HepG2 (cell line): ENCODE measurements around the gene CARD19. TPM values are rescaled to one million over a fixed set of nuclear protein-coding genes. Genes with fewer than 3 reads are reported as not detected.

Source experiments
- ATM ChIP-seq: fragments of 450-650 bp; IDR thresholded peaks from 2 replicates; pipeline ENCODE4 v1.7.1; 2017; ENCODE audit warnings: mild to moderate bottlenecking, borderline replicate concordance
- CEBPB ChIP-seq: IDR thresholded peaks from 2 replicates; pipeline ENCODE4 v1.6.1; 2011; ENCODE audit warnings: low read depth, low read length, improper control_type of control experiment, borderline replicate concordance
- DR1 ChIP-seq: sonication (generic); formaldehyde crosslinking; IDR thresholded peaks from 2 replicates; pipeline ENCODE4 v1.8.0; 2021; ENCODE audit warnings: mild to moderate bottlenecking, missing genetic modification reagents, inconsistent platforms
- GPN1 ChIP-seq: sonication (generic); formaldehyde crosslinking; IDR thresholded peaks from 2 replicates; pipeline ENCODE4 v1.5.1; 2020; ENCODE audit warnings: missing genetic modification reagents, borderline replicate concordance
- KLF16 ChIP-seq, 2 experiments: sonication (generic) in 1 of 2; formaldehyde crosslinking in 1 of 2; IDR thresholded peaks; 2 replicates each; pipeline versions ENCODE4 v1.6.1 to v1.8.0; 2016 to 2023; ENCODE audit warnings: missing genetic modification reagents in 2 of 2, missing compliant biosample characterization in 1 of 2
- MIXL1 ChIP-seq: IDR thresholded peaks from 2 replicates; pipeline ENCODE4 v1.6.1; 2016
- MLLT10 ChIP-seq: sonication (generic); formaldehyde crosslinking; IDR thresholded peaks from 2 replicates; pipeline ENCODE4 v1.4.0; 2020; ENCODE audit warnings: missing genetic modification reagents
- PAX8 ChIP-seq: sonication (generic); formaldehyde crosslinking; IDR thresholded peaks from 2 replicates; pipeline ENCODE4 v1.8.0; 2022; ENCODE audit warnings: mild to moderate bottlenecking, missing genetic modification reagents, borderline replicate concordance
- PHF8 ChIP-seq: sonication (generic); formaldehyde crosslinking; IDR thresholded peaks from 2 replicates; pipeline ENCODE4 v1.5.0; 2020; ENCODE audit warnings: missing genetic modification reagents
- RERE ChIP-seq: IDR thresholded peaks from 2 replicates; pipeline ENCODE4 v1.6.1; 2016; ENCODE audit warnings: low read depth, missing genetic modification reagents, missing compliant biosample characterization
- SOX13 ChIP-seq, 3 experiments: fragments of 450-650 bp in 1 of 3; sonication (generic) in 1 of 3; formaldehyde crosslinking in 1 of 3; IDR thresholded peaks in 2 of 3; conservative IDR thresholded peaks in 1 of 3; 2 replicates each; pipeline versions ENCODE4 v1.5.0 to v1.6.1; 2016 to 2020; ENCODE audit warnings: antibody characterized with exemption in 1 of 3, mild to moderate bottlenecking in 1 of 3, missing compliant biosample characterization in 1 of 3, missing genetic modification reagents in 1 of 3, moderate library complexity in 1 of 3
- ZBTB26 ChIP-seq: IDR thresholded peaks from 2 replicates; pipeline ENCODE4 v1.6.1; 2016; ENCODE audit warnings: missing compliant biosample characterization, missing genetic modification reagents, borderline replicate concordance
- ZHX1 ChIP-seq: sonication (generic); formaldehyde crosslinking; IDR thresholded peaks from 2 replicates; pipeline ENCODE4 v1.8.1; 2022; ENCODE audit warnings: low read depth, mild to moderate bottlenecking, missing genetic modification reagents
- ZNF143 ChIP-seq: sonication (generic); formaldehyde crosslinking; IDR thresholded peaks from 2 replicates; pipeline ENCODE4 v1.4.0; 2020; ENCODE audit warnings: missing genetic modification reagents
- ZNF253 ChIP-seq: sonication (generic); formaldehyde crosslinking; IDR thresholded peaks from 2 replicates; pipeline ENCODE4 v1.8.0; 2022; ENCODE audit warnings: mild to moderate bottlenecking, missing genetic modification reagents, borderline replicate concordance
- ZNF619 ChIP-seq: sonication (generic); formaldehyde crosslinking; IDR thresholded peaks from 2 replicates; pipeline ENCODE4 v1.4.0; 2020; ENCODE audit warnings: mild to moderate bottlenecking, missing genetic modification reagents
- ZNF740 ChIP-seq: sonication (generic); formaldehyde crosslinking; IDR thresholded peaks from 2 replicates; pipeline ENCODE4 v1.4.0; 2020; ENCODE audit warnings: missing genetic modification reagents
- ZNF766 ChIP-seq: sonication (generic); formaldehyde crosslinking; IDR thresholded peaks from 2 replicates; pipeline ENCODE4 v1.5.0; 2020; ENCODE audit warnings: missing genetic modification reagents, borderline replicate concordance
- polyA plus RNA-seq, 8 experiments: library from polyadenylated mRNA; depleted of rRNA in 3 of 8; stranded (reverse) in 7 of 8; unstranded in 1 of 8; fragments of >200 nt; fragmentation: Illumina TruSeq in 4 of 8; extraction: Trizol in 4 of 8; gene quantifications; 2 replicates each; pipeline versions ENCODE4 v1.2.1 to v1.2.3, GENCODE V29; 2011 to 2016; ENCODE audit warnings: low read depth in 4 of 8, missing spikeins in 1 of 8, mixed read lengths in 1 of 8; ENCODE audit not compliant: insufficient read depth in 1 of 8
- total RNA-seq, 5 experiments: library from RNA; depleted of rRNA; stranded (reverse); fragments of >200 nt; fragmentation: Illumina TruSeq; extraction: Trizol; gene quantifications; 2 replicates each; pipeline ENCODE4 v1.2.3, GENCODE V29; 2016; ENCODE audit warnings: low read depth in 1 of 5

CARD19 gene
- total and polyA plus RNA-seq, 2 of the 13 experiments (the other 11 are each of a cell fraction or from before 2014, with no cell fraction given) = 18.4 to 47.2 TPM

- TF ChIP-seq PAX8 (CRISPR knock-in tag) (0 out of 2 replicates have a peak, but pooled peaks have one; percentile 42), ZNF143 (CRISPR knock-in tag) (peak; percentile 54; the same call in 1 of the 2 replicates), ZNF253 (CRISPR knock-in tag) (no peak), ZBTB26 (CRISPR knock-in tag) (peak; percentile 73; the same call in 1 of the 2 replicates), GPN1 (CRISPR knock-in tag) (no peak), ZHX1 (CRISPR knock-in tag) (no peak), ATM (no peak), MLLT10 (CRISPR knock-in tag) (no peak), PHF8 (CRISPR knock-in tag) (peak; percentile 42), KLF16 (CRISPR knock-in tag; IDR thresholded peaks at IDR 0.05) (peak in 1 of 2 experiments; percentile 92; a peak in 2 of 4 replicates), MIXL1 (CRISPR knock-in tag) (peak; percentile 72; the same call in 1 of the 2 replicates), CEBPB (no peak), DR1 (no peak; the same call in 1 of the 2 replicates), ZNF740 (CRISPR knock-in tag) (no peak; the same call in 1 of the 2 replicates), ZNF766 (CRISPR knock-in tag) (peak; percentile 50; the same call in 1 of the 2 replicates), ZNF619 (CRISPR knock-in tag) (no peak), SOX13 (IDR thresholded peaks at IDR 0.05) (no peak), SOX13 (CRISPR knock-in tag; conservative IDR thresholded peaks at IDR 0.05 in 1 of 2, IDR thresholded peaks at IDR 0.05 in 1 of 2) (peak in 1 of 2 experiments; percentile 81; a peak in 2 of 4 replicates), RERE (CRISPR knock-in tag) (peak; percentile 63; the same call in 1 of the 2 replicates)
These were observed 16.3 kb downstream of the CARD19 start (continued) for GRCh38 chr9:93112116-93112863.
